HFFc6 (cell line): ENCODE measurements around the gene APOOL. TPM values are rescaled to one million over a fixed set of nuclear protein-coding genes. Genes with fewer than 3 reads are reported as not detected.

ENCODE experiments used
- DNase-seq: peaks from one replicate; pipeline ENCODE4 v3.0.0-alpha.2; 2018
- H3K27ac Mint-ChIP-seq: 2 replicates; pipeline ENCODE4 v1.8.0; 2020; ENCODE audit warnings: mild to moderate bottlenecking, mixed read lengths
- H3K27me3 Mint-ChIP-seq: 2 replicates; pipeline ENCODE4 v1.8.0; 2021; ENCODE audit warnings: mild to moderate bottlenecking, moderate library complexity, mixed read lengths; ENCODE audit not compliant: insufficient read depth
- H3K36me3 Mint-ChIP-seq: 2 replicates; pipeline ENCODE4 v1.8.0; 2021; ENCODE audit warnings: low read depth, mixed read lengths
- H3K4me1 Mint-ChIP-seq: 2 replicates; pipeline ENCODE4 v1.8.0; 2020; ENCODE audit warnings: low read depth, mixed read lengths
- H3K4me3 Mint-ChIP-seq: 2 replicates; pipeline ENCODE4 v1.8.0; 2020; ENCODE audit warnings: mild to moderate bottlenecking, moderate library complexity, mixed read lengths
- H3K9me3 Mint-ChIP-seq: 2 replicates; pipeline ENCODE4 v1.8.0; 2020; ENCODE audit warnings: mild to moderate bottlenecking, mixed read lengths
- total RNA-seq, 6 experiments: library from RNA; stranded (reverse); fragmentation: NEBNext Ultra II Directional; extraction: Animal tissue kit (Norgen Biotek cat#: 25700); gene quantifications; 2 replicates in 1 of 6; 3 replicates in 5 of 6; pipeline ENCODE4 v1.2.3, GENCODE V29; 2021
- TF ChIP-seq, protein P1 (sequence below): fragments of 200-600 bp; sonication (generic); IDR thresholded peaks from 2 replicates; pipeline ENCODE4 v1.5.0; 2021; ENCODE audit warnings: antibody characterized with exemption, mild to moderate bottlenecking

The APOOL gene
- total RNA-seq, 6 experiments from 2014 or later, result 21.3 to 28.4 (median 25.3) TPM

GRCh38 chrX:85089321-85089840, 85.7 kb downstream of the APOOL start:
- no peak for DNase-seq
- no peak overlapping the region for H3K27ac Mint-ChIP-seq
- H3K27me3 Mint-ChIP-seq, result no peaks in the 10 kb centered on the region; the same call in 1 of the 2 replicates
- no peaks in the 10 kb centered on the region for H3K4me1 Mint-ChIP-seq
- no peaks in the 10 kb centered on the region for H3K9me3 Mint-ChIP-seq
- TF ChIP-seq, protein P1, sequence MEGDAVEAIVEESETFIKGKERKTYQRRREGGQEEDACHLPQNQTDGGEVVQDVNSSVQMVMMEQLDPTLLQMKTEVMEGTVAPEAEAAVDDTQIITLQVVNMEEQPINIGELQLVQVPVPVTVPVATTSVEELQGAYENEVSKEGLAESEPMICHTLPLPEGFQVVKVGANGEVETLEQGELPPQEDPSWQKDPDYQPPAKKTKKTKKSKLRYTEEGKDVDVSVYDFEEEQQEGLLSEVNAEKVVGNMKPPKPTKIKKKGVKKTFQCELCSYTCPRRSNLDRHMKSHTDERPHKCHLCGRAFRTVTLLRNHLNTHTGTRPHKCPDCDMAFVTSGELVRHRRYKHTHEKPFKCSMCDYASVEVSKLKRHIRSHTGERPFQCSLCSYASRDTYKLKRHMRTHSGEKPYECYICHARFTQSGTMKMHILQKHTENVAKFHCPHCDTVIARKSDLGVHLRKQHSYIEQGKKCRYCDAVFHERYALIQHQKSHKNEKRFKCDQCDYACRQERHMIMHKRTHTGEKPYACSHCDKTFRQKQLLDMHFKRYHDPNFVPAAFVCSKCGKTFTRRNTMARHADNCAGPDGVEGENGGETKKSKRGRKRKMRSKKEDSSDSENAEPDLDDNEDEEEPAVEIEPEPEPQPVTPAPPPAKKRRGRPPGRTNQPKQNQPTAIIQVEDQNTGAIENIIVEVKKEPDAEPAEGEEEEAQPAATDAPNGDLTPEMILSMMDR, result no peak
- H3K36me3 Mint-ChIP-seq, result peaks cover 14% of the 10 kb centered on the region; the same call in 1 of the 2 replicates
- H3K4me3 Mint-ChIP-seq, result no peak overlapping the region

DNA sequence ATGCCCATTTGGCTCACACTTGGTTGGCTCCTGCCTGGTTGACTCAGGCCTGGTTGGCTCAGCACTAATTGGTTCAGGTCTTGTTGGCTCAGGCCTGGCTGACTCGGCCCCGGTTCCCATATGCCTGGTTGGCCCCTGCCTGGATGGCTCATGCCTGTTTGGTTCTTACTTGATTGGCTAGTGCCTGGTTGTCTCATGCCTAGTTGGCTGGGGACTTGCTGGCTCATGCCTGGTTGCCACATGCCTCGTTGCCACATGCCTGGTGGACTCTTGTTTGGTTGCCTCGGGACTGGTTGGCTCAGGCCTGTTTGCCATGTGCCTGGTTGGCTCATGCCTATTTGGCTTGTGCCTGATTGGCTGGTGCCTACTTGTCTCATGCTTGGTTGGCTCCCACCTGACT, 103.7 kb downstream of the APOOL start:
- peak; percentile 0 for DNase-seq
- no peaks in the 10 kb centered on the region for H3K36me3 Mint-ChIP-seq
- no peaks in the 10 kb centered on the region for H3K4me1 Mint-ChIP-seq
- H3K27ac Mint-ChIP-seq, result no peak overlapping the region
- no peaks in the 10 kb centered on the region for H3K9me3 Mint-ChIP-seq
- H3K27me3 Mint-ChIP-seq, result no peaks in the 10 kb centered on the region; the same call in 1 of the 2 replicates
- H3K4me3 Mint-ChIP-seq, result no peak overlapping the region
- TF ChIP-seq, protein P1, result no peak

GRCh38 chrX:85108165-85108564, 104.5 kb downstream of the APOOL start:
- no peak overlapping the region for H3K27ac Mint-ChIP-seq
- H3K9me3 Mint-ChIP-seq, result no peaks in the 10 kb centered on the region
- no peaks in the 10 kb centered on the region for H3K36me3 Mint-ChIP-seq
- H3K27me3 Mint-ChIP-seq, result no peaks in the 10 kb centered on the region; the same call in 1 of the 2 replicates
- DNase-seq, result no peak
- H3K4me1 Mint-ChIP-seq, result no peaks in the 10 kb centered on the region
- TF ChIP-seq, protein P1, result no peak
- H3K4me3 Mint-ChIP-seq, result no peak overlapping the region

GRCh38 chrX:85109235-85109634, 105.6 kb downstream of the APOOL start:
- Mint-ChIP-seq H3K4me1 (no peaks in the 10 kb centered on the region), H3K27ac (no peak overlapping the region), H3K9me3 (no peaks in the 10 kb centered on the region), H3K4me3 (no peak overlapping the region), H3K36me3 (no peaks in the 10 kb centered on the region), H3K27me3 (no peaks in the 10 kb centered on the region; the same call in 1 of the 2 replicates)
- no peak for DNase-seq
- TF ChIP-seq, protein P1, result peak; percentile 55

DNA sequence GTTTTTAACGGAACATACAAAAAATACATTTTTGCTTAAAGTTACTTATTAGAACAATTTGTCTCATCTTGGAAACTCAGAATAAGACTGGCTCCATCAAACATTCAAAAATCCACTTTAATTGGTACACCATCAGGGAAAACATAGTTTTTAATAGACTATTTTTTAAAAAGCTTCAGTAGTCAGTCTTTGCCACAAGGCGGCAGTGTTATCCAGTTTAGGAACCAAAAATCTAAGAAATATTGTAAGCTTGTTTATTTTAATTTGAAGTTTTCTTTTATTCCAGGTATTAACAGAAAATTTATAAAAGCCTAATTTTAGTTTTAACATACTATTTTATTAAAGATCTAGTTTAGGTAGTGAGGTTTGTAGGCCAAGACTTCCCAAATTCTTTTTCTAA, 107.7 kb downstream of the APOOL start:
- Mint-ChIP-seq H3K4me3 (no peak overlapping the region), H3K36me3 (no peaks in the 10 kb centered on the region), H3K27me3 (no peaks in the 10 kb centered on the region; the same call in 1 of the 2 replicates), H3K9me3 (no peaks in the 10 kb centered on the region), H3K4me1 (no peaks in the 10 kb centered on the region), H3K27ac (no peak overlapping the region)
- no peak for DNase-seq
- TF ChIP-seq, protein P1, result peak; percentile 82
